Heart left ventricle (tissue), 16 donors: ENCODE measurements around the gene ADIG. TPM values are rescaled to one million over a fixed set of nuclear protein-coding genes. Genes with fewer than 3 reads are reported as not detected.

ENCODE experiments used
- ATAC-seq, 4 donors: fragments of 200-7000 bp; cut with Tn5 transposase; one replicate each; pipeline ENCODE4 v1.9.1; 2020 to 2022; ENCODE audit warnings: moderate library complexity in 4 of 4, mild to moderate bottlenecking in 3 of 4, moderate number of reproducible peaks in 1 of 4
- DNase-seq, 5 donors: peaks; one replicate each; pipeline ENCODE4 v3.0.0-alpha.2; 2020
- H3K27ac ChIP-seq, 12 donors: fragments of 200-600 bp; sonication (generic) in 4 of 12; one replicate each; pipeline versions ENCODE4 v1.5.0 to v1.8.0; 2016 to 2022; ENCODE audit warnings: mild to moderate bottlenecking in 2 of 12
- H3K27me3 ChIP-seq, 9 donors: fragments of 200-600 bp; sonication (generic) in 2 of 9; one replicate each; pipeline versions ENCODE4 v1.5.1 to v1.8.0; 2016 to 2022; ENCODE audit warnings: mild to moderate bottlenecking in 3 of 9
- H3K36me3 ChIP-seq, 9 donors: fragments of 200-600 bp; sonication (generic) in 2 of 9; one replicate each; pipeline versions ENCODE4 v1.5.0 to v1.8.0; 2018 to 2022; ENCODE audit warnings: mild to moderate bottlenecking in 2 of 9
- H3K4me1 ChIP-seq, 12 donors: fragments of 200-600 bp; sonication (generic) in 4 of 12; one replicate each; pipeline versions ENCODE4 v1.5.0 to v1.8.0; 2016 to 2022; ENCODE audit warnings: mild to moderate bottlenecking in 3 of 12
- H3K4me3 ChIP-seq, 12 donors: fragments of 200-600 bp; sonication (generic) in 4 of 12; one replicate each; pipeline versions ENCODE4 v1.5.0 to v1.8.0; 2017 to 2022; ENCODE audit warnings: mild to moderate bottlenecking in 9 of 12, moderate library complexity in 4 of 12
- H3K9me3 ChIP-seq, 12 donors: fragments of 200-600 bp; sonication (generic) in 4 of 12; one replicate each; pipeline versions ENCODE4 v1.5.0 to v1.8.0; 2016 to 2022; ENCODE audit warnings: mild to moderate bottlenecking in 1 of 12
- POLR2A ChIP-seq, 2 donors: fragments of 450-650 bp; IDR thresholded peaks; one replicate each; pipeline ENCODE4 v1.6.1; 2017; ENCODE audit warnings: antibody characterized with exemption in 2 of 2, mild to moderate bottlenecking in 2 of 2, moderate library complexity in 2 of 2
- WGBS, 4 donors: extraction: QIAGEN DNeasy Blood & Tissue Kit in 2 of 4; methylation state at CpG; one replicate each; pipeline versions ENCODE4 v1.1.5 to v1.1.7; 2013 to 2018; 5-methylcytosine and 5-hydroxymethylcytosine counted together
- intact Hi-C, 10 donors: fragments of 100-400 bp; cut with DNase I; formaldehyde crosslinking; loops; one replicate each; pipeline versions ENCODE4 v1.11.1 to v1.14.2; 2022
- polyA plus RNA-seq, 2 donors: library from polyadenylated mRNA; stranded (reverse); fragments of 200-250 nt; gene quantifications; one replicate each; pipeline ENCODE4 v1.2.3, GENCODE V29; 2013
- total RNA-seq, 9 donors: library from RNA; depleted of rRNA in 2 of 9; stranded (reverse); fragments of >200 nt in 2 of 9; fragmentation: NEBNext Ultra II Directional in 3 of 9; extraction: Animal tissue kit (Norgen Biotek cat#: 25700) in 3 of 9; gene quantifications; one replicate each; pipeline versions ENCODE4 v1.1.0 to v1.2.4, GENCODE V29; 2016 to 2023
- TF ChIP-seq, protein P1 (sequence below), 12 donors: fragments of 200-600 bp; sonication (generic) in 4 of 12; IDR thresholded peaks; one replicate each; pipeline versions ENCODE4 v1.5.0 to v1.8.0; 2018 to 2022; ENCODE audit warnings: antibody characterized with exemption in 12 of 12, mild to moderate bottlenecking in 5 of 12
- donor health status: ischemic (EF 13 %, LVEDD 7.1; RV severe dilation, severe dysfunction).
- donor health status: healthy with polysubstance abuse.
- donor health status: DM: no; HTN: yes; CAD: no.
- donor health status: DM: no; HTN: no; CAD: no.
- donor health status: ischemic (EF 25% LVEDD 6.9; RV normal size, moderate dysfunction).
- donor health status: ischemic (EF 25% LVEDD 5.7; RV mildly dilated, moderate dysfunction).
- donor health status: healthy.
- donor health status: DM: yes; HTN: yes; CAD: no.
- donor health status: ischemic (EF 35%, LVEDD 5.7; RV mildly dilated, moderate dysfunction).
- donor health status: nonischemic (EF 11% LVEDD 7.7; RV severe dilation, severe dysfunction).
- donor health status: DM: yes; HTN: yes; CAD: no.
- donor health status: PGD.
- donor health status: ischemic (EF 29% LVEDD 5.4; RV normal size, mild dysfunction).
- donor health status: nonischemic (EF 23%, LVEDD 6.1; RV moderate dilation, normal function).

Gene ADIG
- total and polyA plus RNA-seq, 11 donors = not detected

DNA sequence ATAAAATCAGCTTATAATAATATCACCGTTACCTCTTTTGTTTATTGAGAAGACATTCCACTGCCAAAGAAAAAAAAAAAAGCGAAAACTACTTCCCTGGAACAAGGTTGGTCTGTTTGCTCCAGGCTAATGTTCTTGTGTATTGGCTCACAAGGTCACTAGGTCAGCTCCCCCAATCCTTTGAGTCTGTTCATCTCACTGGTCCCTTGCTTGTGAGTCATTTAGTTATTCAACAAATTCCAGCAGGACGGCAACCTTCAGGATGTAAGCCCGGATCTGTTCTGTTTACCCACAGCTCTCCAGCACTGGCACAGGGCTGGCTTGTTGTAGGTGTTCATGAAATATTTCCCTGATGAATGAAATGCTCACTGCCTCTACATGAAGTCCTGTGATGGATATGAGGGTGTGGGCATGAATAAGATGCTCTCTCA is 23.9 kb downstream of the ADIG start:
- no peak for DNase-seq
- no peak for ATAC-seq

DNA sequence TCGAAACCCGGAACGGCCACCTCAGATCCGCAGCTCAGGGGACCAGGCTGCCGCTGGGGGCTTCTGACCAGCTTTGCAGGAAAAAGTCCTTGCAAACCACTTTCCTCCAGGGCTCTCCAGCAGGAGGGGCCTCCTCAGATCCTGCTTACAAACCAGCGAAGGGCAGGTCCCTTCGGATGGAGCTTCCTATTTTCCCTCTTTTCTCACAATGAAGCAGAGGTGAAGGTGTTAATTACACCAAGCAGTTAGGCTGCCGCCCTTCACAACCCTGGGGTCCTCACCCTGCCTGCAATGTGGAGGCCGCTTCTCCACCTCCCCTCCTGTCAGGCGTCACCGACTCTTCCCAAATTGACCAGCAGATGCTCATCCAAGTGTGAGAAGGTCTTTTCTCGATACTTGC is 26.4 kb downstream of the ADIG start:
- H3K4me3 ChIP-seq = no peak overlapping the region
- H3K27me3 ChIP-seq = peaks cover 0 to 38% (median 6%) of the 10 kb centered on the region in 9 donors
- H3K27ac ChIP-seq = no peak overlapping the region
- intact Hi-C loops = no loop called here
- DNase-seq = no peak
- 39 to 51% (median 41%) methylated on average over 12 of the region's 12 CpGs for WGBS, 4 donors
- no peaks in the 10 kb centered on the region for H3K9me3 ChIP-seq
- no peaks in the 10 kb centered on the region for H3K4me1 ChIP-seq
- ATAC-seq = no peak
- H3K36me3 ChIP-seq = no peaks in the 10 kb centered on the region
- TF ChIP-seq POLR2A (IDR thresholded peaks at IDR 0.05) = no peak
- TF ChIP-seq, protein P1, sequence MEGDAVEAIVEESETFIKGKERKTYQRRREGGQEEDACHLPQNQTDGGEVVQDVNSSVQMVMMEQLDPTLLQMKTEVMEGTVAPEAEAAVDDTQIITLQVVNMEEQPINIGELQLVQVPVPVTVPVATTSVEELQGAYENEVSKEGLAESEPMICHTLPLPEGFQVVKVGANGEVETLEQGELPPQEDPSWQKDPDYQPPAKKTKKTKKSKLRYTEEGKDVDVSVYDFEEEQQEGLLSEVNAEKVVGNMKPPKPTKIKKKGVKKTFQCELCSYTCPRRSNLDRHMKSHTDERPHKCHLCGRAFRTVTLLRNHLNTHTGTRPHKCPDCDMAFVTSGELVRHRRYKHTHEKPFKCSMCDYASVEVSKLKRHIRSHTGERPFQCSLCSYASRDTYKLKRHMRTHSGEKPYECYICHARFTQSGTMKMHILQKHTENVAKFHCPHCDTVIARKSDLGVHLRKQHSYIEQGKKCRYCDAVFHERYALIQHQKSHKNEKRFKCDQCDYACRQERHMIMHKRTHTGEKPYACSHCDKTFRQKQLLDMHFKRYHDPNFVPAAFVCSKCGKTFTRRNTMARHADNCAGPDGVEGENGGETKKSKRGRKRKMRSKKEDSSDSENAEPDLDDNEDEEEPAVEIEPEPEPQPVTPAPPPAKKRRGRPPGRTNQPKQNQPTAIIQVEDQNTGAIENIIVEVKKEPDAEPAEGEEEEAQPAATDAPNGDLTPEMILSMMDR (IDR thresholded peaks at IDR 0.05) = no peak

More for the DNA sequence above, 23.9 kb downstream of the ADIG start:
- Histone ChIP-seq H3K4me3 (no peak overlapping the region), H3K4me1 (peaks cover 0 to 11% (median 0%) of the 10 kb centered on the region in 12 donors), H3K9me3 (no peaks in the 10 kb centered on the region), H3K36me3 (no peaks in the 10 kb centered on the region), H3K27me3 (peaks cover 6 to 61% (median 17%) of the 10 kb centered on the region in 9 donors), H3K27ac (no peak overlapping the region)
- no peak for TF ChIP-seq POLR2A (IDR thresholded peaks at IDR 0.05)
- TF ChIP-seq, protein P1 (IDR thresholded peaks at IDR 0.05) = no peak
- WGBS, 4 donors = 59 to 71% (median 65%) methylated on average over 4 of the region's 4 CpGs
- intact Hi-C loops = no loop called here

DNA sequence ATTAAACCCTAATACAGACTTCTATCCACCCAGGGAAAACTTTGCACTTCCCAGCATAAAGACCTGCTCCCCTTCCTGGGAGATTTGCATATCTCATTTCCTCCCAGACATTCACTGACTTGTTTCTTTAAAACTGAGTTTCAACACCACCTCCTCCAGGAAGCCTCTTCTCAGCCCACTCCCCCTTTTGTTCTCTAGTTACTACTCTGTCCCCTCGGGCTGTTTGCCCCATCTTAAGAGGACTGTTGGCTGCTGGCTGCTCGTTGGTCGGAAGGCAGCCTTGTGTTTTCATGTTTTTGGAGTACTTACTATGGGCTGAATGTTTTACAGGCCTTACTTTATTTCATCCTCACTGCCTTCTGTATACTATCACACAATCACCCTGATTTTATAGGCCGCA is 27.2 kb downstream of the ADIG start:
- no peaks in the 10 kb centered on the region for H3K4me1 ChIP-seq
- H3K9me3 ChIP-seq = no peaks in the 10 kb centered on the region
- H3K4me3 ChIP-seq = no peak overlapping the region
- H3K36me3 ChIP-seq = no peaks in the 10 kb centered on the region
- no peak for TF ChIP-seq POLR2A (IDR thresholded peaks at IDR 0.05)
- TF ChIP-seq, protein P1 (IDR thresholded peaks at IDR 0.05) = no peak
- H3K27me3 ChIP-seq = peaks cover 0 to 30% (median 7%) of the 10 kb centered on the region in 9 donors
- H3K27ac ChIP-seq = no peak overlapping the region
- WGBS, 4 donors = 76 to 77% (median 76%) methylated on average over 4 of the region's 4 CpGs
- DNase-seq = no peak
- ATAC-seq = no peak
- intact Hi-C loops = no loop called here

DNA sequence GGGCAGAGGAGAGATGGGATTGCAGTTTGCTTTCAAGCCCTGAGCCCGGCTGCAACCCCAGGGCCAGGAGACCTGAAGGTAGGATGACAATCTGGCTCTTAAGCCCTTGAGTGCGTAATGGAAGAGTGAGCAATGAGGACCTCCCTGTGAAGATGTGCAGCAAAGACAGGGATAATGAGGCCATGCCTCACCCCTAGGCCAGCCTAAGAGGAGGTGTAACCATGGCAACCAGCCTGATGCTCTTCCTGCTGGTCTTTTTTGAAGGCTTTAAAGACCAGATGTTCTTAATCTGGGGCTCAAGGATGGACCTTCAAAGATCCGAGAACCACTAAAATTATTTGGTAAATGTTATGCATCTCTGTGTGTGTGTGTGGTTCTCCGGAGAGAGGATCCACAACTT is 28.8 kb downstream of the ADIG start:
- H3K27ac ChIP-seq = no peak overlapping the region
- H3K4me3 ChIP-seq = no peak overlapping the region
- peaks cover 0 to 36% (median 7%) of the 10 kb centered on the region in 9 donors for H3K27me3 ChIP-seq
- DNase-seq (no peak), ATAC-seq (peak in 1 of 4 donors; percentile 18)
- H3K36me3 ChIP-seq = no peaks in the 10 kb centered on the region
- intact Hi-C loops = no loop called here
- H3K4me1 ChIP-seq = no peaks in the 10 kb centered on the region
- TF ChIP-seq, protein P1 (IDR thresholded peaks at IDR 0.05) = no peak
- no peak for TF ChIP-seq POLR2A (IDR thresholded peaks at IDR 0.05)
- WGBS, 4 donors = 86 to 98% (median 90%) methylated on average over 4 of the region's 4 CpGs
- H3K9me3 ChIP-seq = no peaks in the 10 kb centered on the region
